Astrocyte of the spinal cord (primary cell): ENCODE data around the gene EHMT1.

Experiments used
- DNase-seq: peaks from one replicate; pipeline ENCODE4 v3.0.0; 2011; ENCODE audit warnings: low read depth, low spot score
- H3K4me3 ChIP-seq: 2 replicates; pipeline ENCODE4 v1.5.1; 2011; ENCODE audit warnings: low read depth, mild to moderate bottlenecking, low read length, moderate library complexity
- in situ Hi-C: cut with HindIII; loops from 2 replicates; pipeline ENCODE4 v1.10.0; 2017; ENCODE audit warnings: low sequenced_read_pairs
- TF ChIP-seq, protein P1 (sequence below): IDR thresholded peaks from 2 replicates; pipeline ENCODE4 v1.5.1; 2012; ENCODE audit warnings: low read depth, mild to moderate bottlenecking, low read length, inconsistent platforms

The EHMT1 gene

DNA sequence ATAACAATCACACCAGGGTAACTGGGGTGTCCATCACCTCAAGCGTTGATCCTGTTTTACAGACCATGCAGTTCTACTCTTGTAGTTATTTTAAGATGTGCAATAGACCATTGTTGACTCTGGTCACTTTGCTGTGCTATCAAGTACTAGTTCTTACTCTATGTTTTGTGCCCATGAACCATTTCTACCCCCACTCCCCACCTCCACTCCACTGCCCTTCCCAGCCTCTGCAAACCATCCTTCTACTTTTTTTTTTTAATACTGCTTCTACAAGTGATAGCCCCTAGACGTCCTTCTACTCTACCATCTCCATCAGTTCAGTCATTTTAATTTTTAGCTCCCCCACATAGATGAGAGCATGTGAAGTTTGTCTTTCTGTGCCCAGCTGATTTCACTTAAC is 38.8 kb downstream of the EHMT1 start:
- TF ChIP-seq, protein P1, sequence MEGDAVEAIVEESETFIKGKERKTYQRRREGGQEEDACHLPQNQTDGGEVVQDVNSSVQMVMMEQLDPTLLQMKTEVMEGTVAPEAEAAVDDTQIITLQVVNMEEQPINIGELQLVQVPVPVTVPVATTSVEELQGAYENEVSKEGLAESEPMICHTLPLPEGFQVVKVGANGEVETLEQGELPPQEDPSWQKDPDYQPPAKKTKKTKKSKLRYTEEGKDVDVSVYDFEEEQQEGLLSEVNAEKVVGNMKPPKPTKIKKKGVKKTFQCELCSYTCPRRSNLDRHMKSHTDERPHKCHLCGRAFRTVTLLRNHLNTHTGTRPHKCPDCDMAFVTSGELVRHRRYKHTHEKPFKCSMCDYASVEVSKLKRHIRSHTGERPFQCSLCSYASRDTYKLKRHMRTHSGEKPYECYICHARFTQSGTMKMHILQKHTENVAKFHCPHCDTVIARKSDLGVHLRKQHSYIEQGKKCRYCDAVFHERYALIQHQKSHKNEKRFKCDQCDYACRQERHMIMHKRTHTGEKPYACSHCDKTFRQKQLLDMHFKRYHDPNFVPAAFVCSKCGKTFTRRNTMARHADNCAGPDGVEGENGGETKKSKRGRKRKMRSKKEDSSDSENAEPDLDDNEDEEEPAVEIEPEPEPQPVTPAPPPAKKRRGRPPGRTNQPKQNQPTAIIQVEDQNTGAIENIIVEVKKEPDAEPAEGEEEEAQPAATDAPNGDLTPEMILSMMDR, result no peak
- in situ Hi-C loops, result no loop called here
- DNase-seq, result no peak
- H3K4me3 ChIP-seq, result no peak overlapping the region

DNA sequence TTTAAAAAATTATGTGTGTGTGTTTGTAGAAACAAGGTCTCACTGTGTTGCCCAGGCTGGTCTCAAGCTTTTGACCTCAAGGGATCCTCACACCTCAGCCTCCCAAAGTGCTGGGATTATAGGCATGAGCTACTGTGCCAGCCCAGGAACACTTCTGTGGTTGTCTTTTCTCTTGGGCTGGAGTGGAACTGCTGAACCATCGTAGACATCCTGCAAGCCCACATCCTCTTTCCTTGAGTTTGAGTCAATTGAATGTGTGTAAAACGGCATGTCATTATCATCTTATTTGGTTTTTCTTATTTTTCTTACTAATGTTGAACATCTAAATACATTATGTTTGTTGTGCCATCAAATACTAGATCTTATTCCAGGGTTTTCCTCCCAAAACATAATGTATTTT is 40.0 kb downstream of the EHMT1 start:
- no peak overlapping the region for H3K4me3 ChIP-seq
- TF ChIP-seq, protein P1, result no peak
- in situ Hi-C loops, result no loop called here
- no peak for DNase-seq

DNA sequence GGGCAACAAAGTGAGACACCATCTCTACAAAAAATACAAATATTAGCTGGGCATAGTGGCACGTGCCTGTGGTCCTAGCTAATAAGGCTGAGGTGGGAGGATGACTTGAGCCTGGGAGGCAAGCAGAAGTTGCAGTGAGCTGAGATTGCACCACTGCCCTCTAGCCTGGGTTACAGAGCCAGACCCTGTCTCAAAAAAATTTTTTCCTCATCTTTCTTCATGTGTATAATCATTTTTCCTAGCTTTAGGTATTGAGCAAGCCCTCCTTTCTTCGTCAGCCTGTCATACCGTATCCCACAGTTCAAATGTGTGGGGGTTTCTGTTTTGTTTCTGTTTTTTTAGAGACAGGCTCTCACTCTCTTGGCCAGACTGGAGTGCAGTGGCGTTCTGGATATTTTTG is 41.3 kb downstream of the EHMT1 start:
- no peak overlapping the region for H3K4me3 ChIP-seq
- in situ Hi-C loops, result no loop called here
- no peak for DNase-seq
- TF ChIP-seq, protein P1, result no peak

DNA sequence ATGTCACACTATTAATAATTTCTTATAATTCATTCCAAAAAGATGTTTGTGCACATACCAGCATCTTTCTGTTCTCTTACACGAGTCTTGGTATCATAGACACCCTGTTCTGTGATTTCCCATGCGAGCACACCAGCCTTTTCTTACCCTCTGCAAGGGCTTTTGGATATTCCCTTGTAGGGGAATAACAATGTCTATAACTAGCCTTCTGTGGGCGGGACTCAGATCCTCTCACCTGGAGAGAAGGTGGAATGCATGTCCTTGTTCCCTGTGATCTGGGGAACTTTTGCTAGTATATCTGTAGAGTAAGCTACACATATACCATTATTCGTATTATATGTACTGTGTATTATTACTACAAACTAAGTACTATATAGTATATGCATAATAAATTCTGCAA is 44.8 kb downstream of the EHMT1 start:
- DNase-seq, result no peak
- in situ Hi-C loops, result no loop called here
- no peak overlapping the region for H3K4me3 ChIP-seq
- TF ChIP-seq, protein P1, result no peak

DNA sequence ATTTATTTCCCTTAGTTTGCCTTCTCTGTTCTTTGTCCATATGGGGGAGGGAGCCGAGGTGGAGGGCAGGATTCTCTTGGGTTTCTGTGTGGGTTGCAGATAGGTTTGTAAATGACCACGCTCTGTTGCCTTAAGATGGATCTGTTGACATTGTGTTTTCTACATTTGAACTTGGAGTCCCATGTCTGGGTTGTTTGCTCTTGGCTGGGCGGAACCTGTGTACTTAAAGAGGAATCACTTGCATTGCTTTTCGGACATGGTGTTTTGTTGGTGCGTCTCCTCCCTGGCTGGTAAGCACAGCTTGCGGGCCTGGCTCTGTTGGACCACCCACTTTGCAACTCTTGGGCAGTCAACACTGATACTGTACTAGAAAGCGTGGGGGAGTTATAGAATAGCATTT is 45.9 kb downstream of the EHMT1 start:
- H3K4me3 ChIP-seq, result no peak overlapping the region
- in situ Hi-C loops, result no loop called here
- TF ChIP-seq, protein P1, result no peak
- DNase-seq, result peak; percentile 41

DNA sequence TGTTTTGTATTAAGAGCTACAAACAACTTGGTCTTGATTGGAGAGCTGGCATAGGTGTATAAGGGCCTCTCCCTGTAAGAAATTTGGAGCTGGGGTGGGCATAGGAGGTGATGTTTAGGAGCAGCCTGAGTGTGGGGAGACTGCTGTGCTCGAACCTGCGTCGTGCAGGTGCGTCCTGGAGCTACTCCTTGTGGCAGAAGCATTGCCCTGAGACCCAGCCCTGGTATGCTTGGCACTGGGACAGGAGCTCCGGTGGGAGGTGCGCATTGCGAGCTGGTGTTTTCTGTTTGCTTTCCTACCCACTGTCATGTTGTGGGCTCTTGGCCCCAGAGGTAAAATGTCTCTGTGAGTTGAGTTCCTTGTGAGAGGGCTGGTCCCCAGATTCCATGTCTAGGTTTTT is 46.4 kb downstream of the EHMT1 start:
- in situ Hi-C loops, result no loop called here
- no peak overlapping the region for H3K4me3 ChIP-seq
- DNase-seq, result no peak
- TF ChIP-seq, protein P1, result no peak
